Mesenchymal stem cell (in vitro differentiated cells and primary cell): Measurements from ENCODE around the gene USP35.

ENCODE experiments used
- DNase-seq: peaks from one replicate; pipeline ENCODE4 v3.0.0-alpha.2; 2013
- H2AFZ ChIP-seq: one replicate; pipeline ENCODE4 v1.6.1; 2013; ENCODE audit warnings: low read depth, mild to moderate bottlenecking, control low read depth, inconsistent platforms, low read length, moderate library complexity
- H2AK5ac ChIP-seq: 2 replicates; pipeline ENCODE4 v1.6.1; 2013; ENCODE audit warnings: low read length, moderate library complexity, mild to moderate bottlenecking, inconsistent platforms; ENCODE audit not compliant: severe bottlenecking
- H2BK120ac ChIP-seq: one replicate; pipeline ENCODE4 v1.6.1; 2013; ENCODE audit warnings: low read depth, mild to moderate bottlenecking, inconsistent platforms, low read length, moderate library complexity
- H2BK12ac ChIP-seq, 2 experiments: one replicate each; pipeline ENCODE4 v1.6.1; 2013; ENCODE audit warnings: inconsistent platforms in 2 of 2, low read length in 2 of 2, mild to moderate bottlenecking in 2 of 2, moderate library complexity in 2 of 2, control low read depth in 1 of 2
- H2BK15ac ChIP-seq: one replicate; pipeline ENCODE4 v1.6.1; 2013; ENCODE audit warnings: mild to moderate bottlenecking, low read depth, inconsistent platforms; ENCODE audit not compliant: poor library complexity, severe bottlenecking
- H2BK5ac ChIP-seq: 2 replicates; pipeline ENCODE4 v1.6.1; 2013; ENCODE audit warnings: low read depth, mild to moderate bottlenecking, low read length, control low read depth, inconsistent platforms; ENCODE audit not compliant: poor library complexity, severe bottlenecking
- H3K14ac ChIP-seq, 2 experiments: one replicate each; pipeline ENCODE4 v1.6.1; 2013; ENCODE audit warnings: inconsistent platforms in 2 of 2, low read length in 2 of 2, control low read depth in 1 of 2, mild to moderate bottlenecking in 1 of 2, moderate library complexity in 1 of 2
- H3K18ac ChIP-seq, 2 experiments: one replicate each; pipeline ENCODE4 v1.6.1; 2013; ENCODE audit warnings: inconsistent platforms in 2 of 2, low read length in 2 of 2, control low read depth in 1 of 2, low read depth in 1 of 2, mild to moderate bottlenecking in 1 of 2
- H3K23ac ChIP-seq, 2 experiments: one replicate each; pipeline ENCODE4 v1.6.1; 2013; ENCODE audit warnings: inconsistent platforms in 2 of 2, low read length in 2 of 2, mild to moderate bottlenecking in 2 of 2, moderate library complexity in 2 of 2, control low read depth in 1 of 2
- H3K27ac ChIP-seq: 2 replicates; pipeline ENCODE4 v1.5.1; 2013; ENCODE audit warnings: mild to moderate bottlenecking, moderate library complexity, low read length, control low read depth, inconsistent platforms; ENCODE audit not compliant: poor library complexity, severe bottlenecking
- H3K27me3 ChIP-seq, 2 experiments: 2 replicates each; pipeline versions ENCODE4 v1.6.1 to v1.7.0; 2013; ENCODE audit warnings: low read length in 2 of 2, mild to moderate bottlenecking in 2 of 2, moderate library complexity in 2 of 2, control low read depth in 1 of 2, inconsistent platforms in 1 of 2; ENCODE audit not compliant: control insufficient read depth in 1 of 2, insufficient read depth in 1 of 2
- H3K36me3 ChIP-seq, 2 experiments: 2 replicates each; pipeline versions ENCODE4 v1.6.1 to v1.7.0; 2013; ENCODE audit warnings: low read length in 2 of 2, control low read depth in 1 of 2, inconsistent platforms in 1 of 2, low read depth in 1 of 2, mild to moderate bottlenecking in 1 of 2; ENCODE audit not compliant: insufficient read depth in 2 of 2, control insufficient read depth in 1 of 2
- H3K4ac ChIP-seq, 2 experiments: one replicate each; pipeline ENCODE4 v1.6.1; 2013; ENCODE audit warnings: inconsistent platforms in 2 of 2, low read length in 2 of 2, mild to moderate bottlenecking in 2 of 2, moderate library complexity in 2 of 2, control low read depth in 1 of 2, low read depth in 1 of 2
- H3K4me1 ChIP-seq: 2 replicates; pipeline ENCODE4 v1.6.1; 2013; ENCODE audit warnings: low read depth, low read length, control low read depth; ENCODE audit not compliant: control insufficient read depth, insufficient read depth
- H3K4me2 ChIP-seq: 2 replicates; pipeline ENCODE4 v1.6.1; 2013; ENCODE audit warnings: low read length, mild to moderate bottlenecking, inconsistent platforms; ENCODE audit not compliant: poor library complexity, severe bottlenecking
- H3K4me3 ChIP-seq, 2 experiments: 2 replicates each; pipeline versions ENCODE4 v1.5.1 to v1.7.0; 2013; ENCODE audit warnings: low read length in 2 of 2, mild to moderate bottlenecking in 2 of 2, control low read depth in 1 of 2, low read depth in 1 of 2; ENCODE audit not compliant: insufficient read depth in 1 of 2
- H3K79me1 ChIP-seq: replicated peaks from 2 replicates; pipeline ENCODE4 v1.6.1; 2013; ENCODE audit warnings: mild to moderate bottlenecking, control low read depth, low read length, inconsistent platforms; ENCODE audit not compliant: poor library complexity, severe bottlenecking
- H3K9ac ChIP-seq: 2 replicates; pipeline ENCODE4 v1.7.0; 2013; ENCODE audit warnings: mild to moderate bottlenecking, low read length, moderate library complexity
- H3K9me3 ChIP-seq: 2 replicates; pipeline ENCODE4 v1.7.0; 2013; ENCODE audit warnings: mild to moderate bottlenecking, low read length; ENCODE audit not compliant: control insufficient read depth
- H4K8ac ChIP-seq: one replicate; pipeline ENCODE4 v1.6.1; 2013; ENCODE audit warnings: inconsistent platforms, mild to moderate bottlenecking, low read length, moderate library complexity
- H4K91ac ChIP-seq: one replicate; pipeline ENCODE4 v1.6.1; 2013; ENCODE audit warnings: mild to moderate bottlenecking, low read length, inconsistent platforms
- WGBS: methylation state at CpG from one replicate; pipeline ENCODE4 v1.1.7; 2013; ENCODE audit warnings: mixed read lengths; 5-methylcytosine and 5-hydroxymethylcytosine counted together

USP35 gene

DNA sequence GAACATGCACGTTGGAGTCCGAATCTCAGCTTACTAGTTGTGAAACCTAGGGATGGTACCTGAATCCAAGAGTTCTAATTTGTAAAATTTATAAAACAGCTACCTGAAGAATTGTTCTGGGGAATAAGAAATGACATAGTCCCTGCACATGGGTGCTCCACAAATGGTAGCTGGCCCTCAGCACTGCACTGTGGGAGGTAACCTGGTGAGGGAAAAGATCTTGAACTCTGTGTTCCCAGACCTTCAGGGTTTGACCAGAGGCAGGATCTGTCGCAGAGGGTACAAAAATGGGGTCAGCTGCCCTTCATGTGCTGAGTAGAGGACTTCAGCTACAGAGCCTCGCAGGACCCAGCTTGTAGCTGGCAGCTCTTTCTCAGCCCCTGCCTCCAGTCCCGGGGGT, 73.5 kb downstream of the USP35 start:
- Histone ChIP-seq H3K14ac (no peak overlapping the region), H3K4me1 (no peaks in the 10 kb centered on the region)

GRCh38 chr11:78262691-78263090, 74.0 kb downstream of the USP35 start:
- no peak overlapping the region for H2BK15ac ChIP-seq
- H3K4me3 ChIP-seq, result no peak overlapping the region
- no peaks in the 10 kb centered on the region for H3K4me1 ChIP-seq
- peak overlapping the region in 1 of 2 experiments; percentile 73 for H3K18ac ChIP-seq
- peak overlapping the region; percentile 37 to 49 for H2BK12ac ChIP-seq
- no peaks in the 10 kb centered on the region for H3K9me3 ChIP-seq
- no peak overlapping the region for H4K91ac ChIP-seq
- H3K36me3 ChIP-seq, result no peaks in the 10 kb centered on the region
- no peaks in the 10 kb centered on the region for H3K27me3 ChIP-seq
- peak; percentile 72 for DNase-seq
- H2AFZ ChIP-seq, result no peak overlapping the region
- H3K9ac ChIP-seq, result no peak overlapping the region
- H4K8ac ChIP-seq, result peak overlapping the region; percentile 77
- H3K79me1 ChIP-seq, result peaks cover 22% of the 10 kb centered on the region
- H3K23ac ChIP-seq, result no peak overlapping the region
- no peak overlapping the region for H3K4me2 ChIP-seq
- H3K4ac ChIP-seq, result peak overlapping the region in 1 of 2 experiments; percentile 6
- no peak overlapping the region for H2AK5ac ChIP-seq
- H2BK120ac ChIP-seq, result no peak overlapping the region
- no peak overlapping the region for H2BK5ac ChIP-seq
- H3K14ac ChIP-seq, result no peak overlapping the region
- no peak overlapping the region for H3K27ac ChIP-seq

More for the DNA sequence above, 73.5 kb downstream of the USP35 start:
- Histone ChIP-seq H4K91ac (no peak overlapping the region), H2BK12ac (peak overlapping the region; percentile 37 to 49), H3K18ac (peak overlapping the region; percentile 54 to 73), H3K79me1 (peaks cover 23% of the 10 kb centered on the region), H2AFZ (no peak overlapping the region), H3K4me2 (no peak overlapping the region), H3K23ac (no peak overlapping the region), H3K4me3 (no peak overlapping the region), H3K9me3 (no peaks in the 10 kb centered on the region), H3K9ac (no peak overlapping the region), H2BK5ac (no peak overlapping the region), H2BK120ac (no peak overlapping the region), H3K27me3 (no peaks in the 10 kb centered on the region), H2BK15ac (peak overlapping the region; percentile 89), H3K36me3 (no peaks in the 10 kb centered on the region), H3K27ac (no peak overlapping the region), H3K4ac (peak overlapping the region; percentile 17 to 64), H4K8ac (peak overlapping the region; percentile 77), H2AK5ac (no peak overlapping the region)
- DNase-seq, result no peak
- 89% methylated on average over 5 of the region's 5 CpGs for WGBS
